DND-41 (cell line): ENCODE data around the gene PSMD14.

Source experiments
- EZH2 ChIP-seq: IDR thresholded peaks from 3 replicates; pipeline ENCODE4 v1.6.1; 2012; ENCODE audit warnings: borderline replicate concordance, low read depth, mild to moderate bottlenecking, moderate library complexity, low read length, inconsistent platforms; ENCODE audit not compliant: severe bottlenecking
- TF ChIP-seq, protein P1 (sequence below): IDR thresholded peaks from 2 replicates; pipeline ENCODE4 v1.5.1; 2012; ENCODE audit warnings: borderline replicate concordance, low read length, moderate library complexity, mild to moderate bottlenecking; ENCODE audit not compliant: poor library complexity, severe bottlenecking; ENCODE audit errors: extremely low read depth

DNA sequence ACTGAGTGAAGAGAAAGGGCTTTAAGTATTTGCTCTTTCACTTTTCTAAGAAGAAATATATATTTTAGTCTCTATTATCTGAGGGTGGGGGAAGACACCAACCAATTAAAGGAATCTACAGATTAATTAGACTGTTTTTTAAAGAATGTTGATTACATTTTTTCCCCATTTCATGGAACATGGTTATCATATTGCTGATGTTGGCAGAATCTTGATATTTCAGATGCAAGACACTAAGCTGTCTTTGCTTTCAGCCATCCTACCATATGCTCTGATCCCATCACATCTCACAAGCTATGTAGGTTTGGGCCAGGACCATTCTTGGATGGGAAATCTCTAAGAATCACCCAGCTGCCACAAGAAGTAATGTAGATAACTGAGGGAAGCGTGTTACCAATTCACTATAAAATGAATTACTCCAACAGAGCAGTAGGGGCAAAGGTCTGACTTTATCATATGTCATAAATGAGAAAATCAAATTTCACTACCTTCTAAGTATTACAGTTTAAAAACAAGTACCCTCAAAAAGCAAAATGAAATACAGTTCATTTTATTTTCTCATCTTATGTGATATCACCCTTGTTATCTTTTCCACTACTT, 101.2 kb downstream of the PSMD14 start:
- TF ChIP-seq, protein P1, sequence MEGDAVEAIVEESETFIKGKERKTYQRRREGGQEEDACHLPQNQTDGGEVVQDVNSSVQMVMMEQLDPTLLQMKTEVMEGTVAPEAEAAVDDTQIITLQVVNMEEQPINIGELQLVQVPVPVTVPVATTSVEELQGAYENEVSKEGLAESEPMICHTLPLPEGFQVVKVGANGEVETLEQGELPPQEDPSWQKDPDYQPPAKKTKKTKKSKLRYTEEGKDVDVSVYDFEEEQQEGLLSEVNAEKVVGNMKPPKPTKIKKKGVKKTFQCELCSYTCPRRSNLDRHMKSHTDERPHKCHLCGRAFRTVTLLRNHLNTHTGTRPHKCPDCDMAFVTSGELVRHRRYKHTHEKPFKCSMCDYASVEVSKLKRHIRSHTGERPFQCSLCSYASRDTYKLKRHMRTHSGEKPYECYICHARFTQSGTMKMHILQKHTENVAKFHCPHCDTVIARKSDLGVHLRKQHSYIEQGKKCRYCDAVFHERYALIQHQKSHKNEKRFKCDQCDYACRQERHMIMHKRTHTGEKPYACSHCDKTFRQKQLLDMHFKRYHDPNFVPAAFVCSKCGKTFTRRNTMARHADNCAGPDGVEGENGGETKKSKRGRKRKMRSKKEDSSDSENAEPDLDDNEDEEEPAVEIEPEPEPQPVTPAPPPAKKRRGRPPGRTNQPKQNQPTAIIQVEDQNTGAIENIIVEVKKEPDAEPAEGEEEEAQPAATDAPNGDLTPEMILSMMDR = no peak
- TF ChIP-seq EZH2 = no peak
